ENCODE data around the gene CIB4.

Gene CIB4

DNA sequence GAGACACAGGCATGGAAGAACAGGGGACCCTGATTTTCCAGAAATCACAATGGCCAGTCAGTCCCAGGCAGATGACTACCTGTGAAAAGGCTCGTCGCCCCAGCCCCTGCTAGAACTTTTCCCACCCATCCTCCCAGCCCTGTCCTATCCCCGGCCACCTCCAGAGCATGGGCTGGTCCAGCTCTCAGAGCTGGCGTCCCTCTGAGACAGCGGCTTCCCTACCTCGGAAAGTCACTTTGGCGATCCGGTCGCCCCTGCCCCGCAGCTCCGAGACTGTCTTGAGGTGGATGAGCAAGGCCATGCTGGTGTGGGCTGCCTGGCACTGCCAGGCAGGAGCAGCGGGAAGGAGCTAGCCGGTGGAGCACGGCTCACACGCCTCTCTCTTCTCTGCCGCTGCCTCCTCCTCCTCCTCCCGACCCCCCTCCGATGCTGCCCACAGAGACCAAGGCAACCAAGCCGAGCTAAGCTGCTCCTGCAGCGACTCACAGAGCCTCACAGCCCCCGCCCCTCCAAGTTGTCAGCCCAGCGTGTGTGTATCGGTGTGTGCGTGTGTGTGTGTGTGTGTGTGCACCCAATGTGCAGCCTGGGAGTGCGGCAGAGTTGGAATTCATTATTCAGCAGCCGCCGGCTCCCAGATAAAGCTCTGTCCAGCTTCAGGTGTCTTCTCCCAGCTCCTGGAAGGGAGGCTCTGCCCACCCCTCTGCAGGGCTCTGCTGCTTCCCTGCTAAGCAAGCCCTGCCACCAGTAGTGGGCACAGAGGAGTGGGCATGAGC lies 82.7 kb downstream of the CIB4 start:
- in situ Hi-C loops (cut with HindIII; ENCODE audit: low sequenced_read_pairs): no loop called here

DNA sequence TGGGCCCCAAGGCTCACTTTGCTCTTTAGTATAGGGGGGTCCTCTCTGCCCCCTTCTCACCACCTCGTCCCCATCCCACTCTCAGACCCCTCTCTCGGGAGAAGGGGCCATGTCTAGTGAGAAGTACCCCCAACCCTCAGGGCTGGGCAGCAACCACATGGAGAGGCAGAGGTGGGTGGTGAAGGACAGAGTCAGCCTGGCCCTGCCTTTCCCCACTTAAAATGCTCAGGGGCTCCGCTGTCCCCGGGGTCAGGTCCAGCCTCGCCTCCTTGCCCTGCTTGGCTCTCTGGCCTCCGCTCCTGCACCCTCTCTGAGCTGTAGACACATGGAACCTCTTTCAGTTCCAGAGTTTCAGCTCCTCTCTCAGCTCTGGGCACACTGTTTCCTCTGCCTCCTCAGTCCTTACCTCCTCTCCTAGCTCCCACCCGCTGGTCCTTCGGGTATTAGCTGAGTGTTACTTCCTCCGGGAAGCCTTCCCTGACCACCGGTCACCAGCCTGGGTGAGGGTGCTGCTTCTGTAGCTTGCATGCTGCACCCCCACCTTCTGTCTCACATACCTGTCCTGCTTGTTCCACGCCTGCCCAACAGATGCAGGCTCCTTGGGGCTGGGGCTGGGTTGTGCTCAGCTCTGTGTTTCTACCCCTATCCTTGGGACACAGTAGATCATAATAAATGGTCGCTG lies 83.8 kb downstream of the CIB4 start:
- in situ Hi-C loops (cut with HindIII; ENCODE audit: low sequenced_read_pairs): no loop called here

DNA sequence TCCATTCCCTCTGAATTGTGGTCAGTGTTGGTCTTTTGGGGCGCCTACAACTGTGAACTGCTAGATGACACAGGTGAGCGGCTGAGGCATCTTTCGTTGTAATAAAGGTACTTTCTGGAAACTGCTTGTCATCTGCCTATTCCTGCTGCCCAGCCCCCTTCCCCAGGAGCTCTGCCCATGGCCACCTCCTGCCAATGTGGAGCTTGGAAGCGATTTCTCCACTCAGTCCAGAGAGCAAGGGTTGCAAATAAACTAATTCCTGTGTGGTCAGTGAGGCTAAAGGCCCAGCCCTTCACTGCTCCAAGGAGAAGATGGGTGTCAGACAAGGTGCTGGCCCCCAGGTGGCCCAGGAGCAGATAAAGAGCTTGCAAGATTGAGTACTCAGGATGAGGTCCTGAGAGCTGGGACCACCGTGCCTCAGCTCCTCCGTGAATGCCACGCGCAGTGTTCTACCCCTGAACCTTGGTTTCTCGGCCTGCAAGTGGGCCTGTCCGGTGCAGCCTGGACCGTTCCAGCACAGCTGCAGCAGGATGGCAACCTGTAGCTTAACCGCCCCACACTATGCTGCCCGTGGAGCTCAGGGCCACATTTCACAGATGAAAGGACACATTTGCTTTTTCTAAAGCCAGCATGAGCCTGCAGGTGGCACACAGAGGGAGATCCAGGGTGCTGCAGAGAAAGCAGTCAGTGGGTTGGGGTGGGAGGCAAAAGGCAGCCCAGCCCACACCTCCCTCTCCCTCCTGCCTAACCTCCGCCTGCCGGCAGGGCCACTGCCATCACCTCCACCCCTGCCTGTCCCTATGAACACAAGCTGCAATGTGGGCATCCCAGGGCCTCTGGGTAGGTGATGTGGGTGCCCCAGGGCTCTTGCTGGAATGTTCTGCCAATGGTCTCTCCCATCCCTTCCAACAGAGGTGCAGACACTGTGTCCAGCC lies 84.6 kb downstream of the CIB4 start:
- in situ Hi-C loops (cut with HindIII; ENCODE audit: low sequenced_read_pairs): no loop called here

DNA sequence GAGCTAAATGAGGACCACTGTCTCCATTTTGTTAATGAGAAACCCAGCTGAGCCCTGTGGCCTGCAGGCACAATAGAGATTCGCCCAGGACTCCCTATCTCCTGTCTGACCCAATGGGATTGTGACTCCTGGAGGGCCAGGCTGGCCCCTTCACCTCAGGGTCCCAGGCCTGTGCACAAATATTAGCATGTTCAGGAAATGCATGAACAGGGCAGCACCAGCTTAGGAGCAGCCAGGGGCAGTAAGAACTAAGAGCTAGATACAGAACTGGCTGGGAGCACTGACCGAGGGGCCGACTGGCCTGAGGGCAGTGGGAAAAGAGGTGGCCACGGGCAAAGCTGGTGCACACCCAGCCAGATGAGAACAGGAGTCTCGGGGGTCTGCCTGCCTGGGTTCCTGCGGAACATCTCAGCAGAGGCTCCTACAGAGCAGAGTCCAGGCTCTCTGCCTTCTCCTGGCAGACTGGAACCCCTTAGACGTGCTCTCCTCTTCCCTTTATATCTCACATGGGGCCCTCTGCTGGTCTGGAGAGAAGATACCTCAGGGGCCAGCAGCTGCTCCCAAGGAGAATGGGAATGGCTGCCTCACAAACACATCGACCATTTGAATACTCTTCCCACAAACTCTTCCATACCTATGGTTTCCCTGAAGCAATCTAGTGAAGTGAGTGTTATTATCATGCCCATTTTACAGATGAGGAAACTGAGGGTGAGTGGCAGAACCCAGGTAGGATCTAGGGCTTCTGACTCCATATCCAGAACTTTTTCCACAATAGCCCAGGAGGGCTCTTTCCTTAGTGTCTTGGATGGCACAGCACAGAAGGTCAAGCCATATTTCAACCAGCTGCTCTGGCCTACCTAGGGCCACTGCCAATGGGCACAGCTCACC lies 85.7 kb downstream of the CIB4 start:
- in situ Hi-C loops (cut with HindIII; ENCODE audit: low sequenced_read_pairs): no loop called here

DNA sequence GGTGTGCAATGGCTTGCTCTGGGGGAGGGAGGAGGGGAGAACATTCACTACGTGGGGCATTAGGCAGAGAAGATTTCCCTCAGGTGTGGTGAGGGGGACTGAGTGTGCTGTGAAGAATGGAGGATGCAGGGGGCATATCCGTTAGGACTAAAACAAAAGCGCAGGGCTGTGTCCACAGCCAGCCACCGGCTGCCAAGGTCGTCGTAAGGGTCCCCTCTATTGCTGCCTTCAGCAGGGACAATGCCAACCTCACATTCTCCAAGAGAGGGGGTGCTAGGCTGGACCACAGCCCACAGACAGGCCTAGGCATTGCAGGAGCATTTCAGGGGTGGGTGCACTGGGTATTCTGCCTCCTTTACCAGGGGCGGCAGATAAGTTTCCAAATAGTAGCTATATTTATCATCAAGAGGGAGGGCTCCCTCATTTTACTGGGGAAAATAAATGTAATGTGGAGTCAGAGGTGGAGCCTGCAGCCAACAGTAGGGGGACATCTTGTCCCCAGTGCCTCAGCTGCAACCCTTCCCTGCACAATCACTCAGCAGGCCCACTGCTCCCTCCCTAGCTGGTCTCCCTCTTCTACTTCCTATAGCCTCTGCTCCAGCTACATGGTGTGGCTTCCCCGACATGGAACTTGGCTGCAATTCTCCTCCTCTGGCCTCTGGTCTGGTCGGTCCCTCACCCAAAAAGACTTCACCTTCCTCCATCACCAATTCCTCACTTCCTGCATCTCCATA lies 88.4 kb downstream of the CIB4 start:
- in situ Hi-C loops (cut with HindIII; ENCODE audit: low sequenced_read_pairs): no loop called here

DNA sequence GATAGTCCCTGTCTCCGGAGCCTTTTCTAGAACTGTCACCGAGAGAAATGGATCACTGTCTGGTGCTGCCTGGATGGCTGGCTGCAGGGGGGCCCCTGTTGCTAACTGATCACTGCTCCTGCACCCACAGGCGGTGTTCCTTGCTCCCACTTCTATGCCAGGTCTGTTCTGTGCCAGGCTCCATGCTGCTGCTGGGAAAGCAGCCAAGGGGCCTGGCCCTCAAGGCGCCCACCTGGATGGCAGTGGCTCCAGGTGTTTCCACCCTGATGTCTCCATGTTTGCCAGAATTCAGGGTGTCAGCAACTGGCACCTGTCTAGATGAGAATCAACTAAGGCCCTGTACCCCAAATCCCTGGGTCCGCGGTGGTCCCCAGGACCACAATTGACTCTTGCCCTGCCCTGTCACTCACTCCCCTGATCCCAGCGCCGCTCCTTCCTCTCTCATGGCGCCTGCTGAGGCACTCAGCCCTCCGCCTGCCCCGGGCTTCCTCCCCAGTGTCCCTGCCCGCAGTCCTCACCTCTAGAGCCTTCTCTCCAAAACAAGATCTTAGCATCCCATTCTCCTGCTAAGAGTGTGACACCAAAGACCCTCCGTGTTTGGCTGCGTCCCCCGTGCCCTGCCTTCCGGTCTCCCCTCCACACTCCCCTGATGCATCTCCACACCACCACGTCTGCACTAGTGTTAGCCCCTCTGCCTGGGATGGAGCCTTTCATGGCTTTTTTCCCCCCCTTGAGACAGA lies 90.7 kb downstream of the CIB4 start:
- in situ Hi-C loops (cut with HindIII; ENCODE audit: low sequenced_read_pairs): no loop called here

DNA sequence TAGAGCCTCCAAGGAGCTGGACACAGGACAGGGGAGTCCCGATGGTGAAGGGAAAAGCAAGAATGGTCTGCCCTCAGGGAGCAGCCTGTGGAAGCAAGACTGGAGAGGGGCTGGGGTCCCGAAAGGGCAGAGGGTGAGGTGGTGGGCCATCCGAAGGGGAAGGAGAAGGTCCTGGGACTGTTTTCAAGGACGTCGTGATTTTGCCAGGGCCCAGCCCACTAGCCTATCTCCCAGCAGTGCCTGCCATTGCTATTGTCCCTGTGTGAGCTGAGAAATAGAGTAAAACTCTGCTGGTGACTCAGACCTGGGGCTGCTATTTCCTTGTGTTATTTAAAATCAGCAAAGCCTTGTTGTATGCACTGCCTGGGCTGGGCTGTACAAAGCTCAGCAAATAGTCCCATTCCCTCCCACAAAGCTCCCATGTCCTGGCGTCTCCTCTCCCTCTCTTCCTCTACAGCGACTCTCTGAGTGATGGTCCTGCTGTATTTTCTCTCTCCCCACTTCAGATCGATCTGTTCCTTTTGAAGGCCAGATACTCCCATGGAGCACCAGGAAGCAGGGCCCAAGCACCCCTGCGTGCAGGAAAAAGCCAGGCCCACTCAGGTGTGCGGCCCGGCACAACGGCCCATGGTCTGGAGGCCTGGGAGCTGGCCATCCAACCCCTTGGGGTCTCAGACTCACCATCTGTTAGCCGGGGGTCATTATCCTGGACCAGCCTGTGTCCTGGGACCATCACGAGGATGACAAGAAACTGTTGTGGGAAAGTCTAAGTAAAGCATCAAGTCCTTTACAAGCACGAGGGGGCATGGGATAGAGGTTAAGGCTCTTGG lies 98.3 kb downstream of the CIB4 start:
- in situ Hi-C loops (cut with HindIII; ENCODE audit: low sequenced_read_pairs): no loop called here

DNA sequence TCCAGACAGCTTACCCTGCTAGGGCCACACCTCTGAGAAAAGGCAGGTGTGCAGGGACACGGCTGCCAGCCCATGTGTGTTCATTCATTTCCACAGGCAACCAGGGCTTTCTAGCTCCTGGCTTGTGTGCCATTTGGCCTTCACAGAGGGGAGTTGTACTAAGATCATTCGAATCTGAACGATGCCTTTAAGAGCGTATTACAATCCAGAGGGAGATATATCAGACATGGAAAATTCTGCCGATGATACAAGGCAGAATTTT lies 99.0 kb downstream of the CIB4 start:
- in situ Hi-C loops (cut with HindIII; ENCODE audit: low sequenced_read_pairs): no loop called here

DNA sequence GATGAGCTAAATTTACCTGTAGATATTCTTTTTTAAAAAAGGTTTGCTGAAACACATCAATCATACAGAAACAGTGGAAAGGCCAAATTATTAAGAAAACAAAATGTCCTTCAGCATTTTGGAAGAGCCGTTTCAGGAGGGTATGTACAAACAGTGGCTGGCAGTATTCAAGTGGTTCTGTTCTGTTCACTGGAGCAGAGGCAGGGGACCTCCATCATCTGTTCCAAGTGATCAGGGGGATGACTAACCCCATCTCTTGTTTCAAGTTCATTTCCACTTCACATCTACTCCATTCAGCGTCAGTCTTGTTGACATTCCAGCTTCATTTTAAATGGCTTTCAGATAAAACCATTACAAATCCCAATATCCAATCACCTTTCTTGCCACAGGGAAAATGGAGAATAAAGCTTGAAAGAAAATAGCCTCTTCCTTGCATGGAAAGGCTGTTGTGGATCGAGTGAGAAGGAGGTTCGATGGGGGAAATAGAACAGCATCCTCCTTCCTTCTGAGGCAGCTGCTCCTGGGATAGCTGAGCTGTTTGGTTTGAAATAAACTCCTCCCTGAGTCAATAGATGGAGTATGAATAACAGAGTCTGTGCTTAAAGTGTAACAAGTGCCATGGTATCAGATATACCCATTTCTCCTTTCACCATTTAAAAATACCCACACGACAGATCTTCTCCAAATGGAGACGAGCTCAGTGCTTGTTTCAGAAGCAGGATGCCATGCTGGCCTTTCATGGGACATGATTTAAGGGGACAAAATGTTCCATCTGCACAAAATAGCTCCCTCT lies 99.6 kb downstream of the CIB4 start:
- in situ Hi-C loops (cut with HindIII; ENCODE audit: low sequenced_read_pairs): no loop called here

DNA sequence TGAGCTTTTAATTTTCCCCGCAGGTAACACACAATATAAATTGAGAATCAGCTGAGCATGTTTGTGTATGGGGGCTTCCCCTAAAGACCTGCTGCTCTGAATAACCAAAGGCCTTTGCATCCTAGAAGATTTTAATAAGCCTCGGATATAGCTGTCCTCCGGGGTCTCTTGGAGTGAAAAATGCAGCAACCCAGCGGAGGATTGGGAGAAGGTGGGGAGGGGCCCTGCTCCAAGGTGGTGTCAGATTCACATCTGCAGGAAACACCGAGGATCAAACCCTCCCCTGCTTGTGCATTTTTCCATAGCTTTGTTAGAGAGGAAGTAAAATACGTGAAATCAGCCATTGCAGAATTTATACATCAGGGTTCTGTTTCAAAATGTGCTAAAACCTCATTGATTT lies 100.2 kb downstream of the CIB4 start:
- in situ Hi-C loops (cut with HindIII; ENCODE audit: low sequenced_read_pairs): no loop called here

DNA sequence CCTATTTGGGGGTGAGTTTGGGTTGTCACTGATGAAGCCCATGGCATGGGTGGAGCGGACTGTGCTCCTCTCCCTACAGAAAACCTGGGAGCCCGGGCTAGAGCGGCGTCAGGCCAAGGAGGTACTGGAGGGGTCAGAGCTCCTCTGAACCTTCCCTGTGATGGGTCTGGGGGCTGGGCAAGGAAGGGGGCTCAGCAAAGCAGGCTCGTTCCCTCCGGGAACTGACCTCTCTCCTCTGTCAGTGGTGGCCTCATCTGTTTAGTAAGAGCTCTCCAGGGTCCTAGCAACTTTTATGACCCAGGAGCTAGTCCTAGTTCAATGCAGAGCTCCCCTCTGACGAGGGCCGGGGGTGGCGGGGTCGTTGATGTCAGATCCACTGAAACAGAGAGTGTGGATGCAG lies 100.9 kb downstream of the CIB4 start:
- in situ Hi-C loops (cut with HindIII; ENCODE audit: low sequenced_read_pairs): no loop called here

DNA sequence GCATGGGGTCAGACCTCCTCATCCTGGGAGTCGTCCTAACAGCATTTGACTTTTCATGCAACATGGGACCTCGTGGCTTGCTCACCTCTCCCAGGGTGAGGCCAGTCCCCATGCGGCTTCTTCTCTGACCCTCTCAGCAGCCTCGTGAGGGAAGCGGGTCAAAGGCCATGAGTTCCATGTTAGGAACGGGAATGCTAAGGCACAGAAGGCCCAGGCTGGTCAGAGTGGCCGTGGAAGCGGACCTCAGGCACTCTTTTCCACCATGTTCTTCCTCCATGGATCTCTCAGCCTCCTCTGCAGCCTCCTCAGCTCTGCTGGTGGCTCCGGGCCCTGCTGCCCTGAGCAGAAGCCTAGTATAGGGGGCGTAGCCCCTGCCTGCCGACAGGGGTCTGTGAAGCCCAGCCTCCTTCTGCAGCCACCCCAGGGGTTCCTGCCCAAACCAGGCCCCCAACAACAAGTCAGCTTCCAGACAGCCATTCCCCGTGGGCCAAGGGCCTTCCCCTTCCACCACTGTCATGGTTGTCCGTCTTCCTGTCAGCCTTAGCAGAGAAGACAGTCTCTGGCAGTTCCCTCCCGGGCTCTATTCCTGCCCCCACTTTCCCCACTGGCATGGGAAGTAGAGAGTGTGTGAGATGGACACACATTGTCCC lies 103.2 kb downstream of the CIB4 start:
- in situ Hi-C loops (cut with HindIII; ENCODE audit: low sequenced_read_pairs): no loop called here

DNA sequence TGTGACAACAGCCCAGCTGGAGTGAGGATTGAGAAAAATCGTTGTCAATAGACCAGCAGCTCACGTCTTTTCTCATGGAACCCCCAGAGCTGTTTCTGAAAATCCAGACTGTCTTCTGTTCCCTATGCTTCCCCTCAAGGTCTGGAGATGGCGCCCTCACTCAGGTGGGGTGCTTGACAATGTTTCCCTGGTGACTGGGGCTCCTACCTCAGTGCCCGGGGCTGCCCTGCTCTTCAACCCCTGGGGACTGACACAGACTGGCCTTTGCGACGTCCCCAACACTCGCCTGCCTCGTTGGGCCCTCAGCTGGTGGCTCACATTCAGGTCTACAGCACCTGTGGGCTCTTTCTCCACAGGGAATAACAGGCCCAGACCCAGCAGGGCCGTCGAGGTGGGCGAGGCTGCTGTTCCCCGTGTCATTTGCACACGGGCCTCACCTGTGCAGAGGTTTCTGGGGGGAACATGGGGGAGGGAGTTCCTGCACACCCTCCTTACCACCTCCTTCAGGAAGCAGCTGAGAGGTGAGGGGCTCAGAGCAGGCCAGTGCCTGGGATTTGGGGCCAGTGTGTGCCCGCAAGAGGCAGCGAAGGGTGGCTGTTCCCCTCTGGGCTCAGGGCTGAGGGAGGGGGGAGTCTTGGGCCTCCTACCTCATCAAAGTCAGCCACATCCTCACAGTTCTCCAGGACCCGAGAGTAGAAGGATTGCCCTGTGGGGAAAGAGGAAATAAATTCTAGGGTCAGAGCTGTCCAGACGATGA lies 103.9 kb downstream of the CIB4 start:
- in situ Hi-C loops (cut with HindIII; ENCODE audit: low sequenced_read_pairs): no loop called here

DNA sequence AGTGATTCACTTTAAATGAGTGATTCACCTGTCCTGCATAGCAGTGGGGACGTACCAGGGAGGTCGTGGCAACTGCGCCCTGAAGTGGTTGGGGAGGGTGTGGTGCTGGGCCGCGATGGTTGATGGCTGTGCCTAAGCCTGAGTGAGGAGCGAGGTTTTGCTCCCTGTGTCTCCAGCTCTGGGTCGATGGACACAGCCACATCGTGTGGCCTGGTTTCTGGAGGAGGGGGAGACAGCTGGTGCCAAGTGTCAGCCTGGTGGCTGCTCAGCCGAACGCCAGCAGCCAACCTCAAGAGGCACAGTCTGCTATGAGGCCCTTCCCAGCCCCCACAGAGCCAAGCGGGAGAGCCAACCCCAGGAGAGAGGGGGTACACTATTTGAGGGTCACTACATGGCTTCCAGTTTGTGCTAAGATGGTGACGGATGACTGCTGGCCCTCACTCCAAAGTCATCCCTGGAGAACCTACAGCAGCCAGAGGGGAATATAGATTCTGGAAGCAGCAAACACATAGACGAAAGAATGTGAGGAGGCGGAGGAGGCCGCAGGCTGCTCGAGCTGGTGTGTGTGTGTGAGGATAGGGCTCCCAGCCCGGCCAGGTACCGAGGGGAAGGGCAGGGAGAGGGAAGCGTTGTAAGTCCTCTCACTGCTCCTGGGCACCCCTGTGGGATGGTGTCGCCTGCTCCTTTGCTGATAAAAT lies 104.6 kb downstream of the CIB4 start:
- in situ Hi-C loops (cut with HindIII; ENCODE audit: low sequenced_read_pairs): no loop called here

DNA sequence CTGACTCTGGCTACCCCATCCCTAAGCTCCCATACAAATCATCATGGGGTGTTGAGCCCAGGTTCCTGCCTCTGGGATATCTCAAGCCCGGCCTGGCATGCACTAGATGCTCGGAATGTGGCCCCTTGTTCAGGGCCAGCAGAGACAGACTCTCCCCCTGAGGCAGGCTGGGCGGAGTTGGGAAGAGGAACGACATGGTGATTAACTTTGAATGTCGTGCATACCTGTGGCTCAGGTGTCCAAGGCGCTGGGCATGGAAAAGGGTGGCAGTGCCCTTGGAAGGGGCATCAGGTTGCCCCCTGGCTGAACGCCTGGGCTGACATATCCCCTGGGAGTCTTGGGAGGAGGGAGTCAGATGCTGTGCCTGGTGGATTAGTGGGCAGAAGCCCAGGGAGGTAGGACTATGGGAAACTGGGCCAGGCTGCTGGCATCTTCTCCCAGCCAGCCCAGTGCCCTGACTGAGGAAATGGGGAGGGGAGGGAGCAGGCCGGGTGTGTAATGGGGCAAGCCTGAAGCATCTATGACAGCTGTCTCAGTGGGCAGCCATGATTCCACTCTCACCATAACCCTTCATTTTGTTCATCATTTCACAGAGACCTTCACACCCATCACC lies 105.4 kb downstream of the CIB4 start:
- in situ Hi-C loops (cut with HindIII; ENCODE audit: low sequenced_read_pairs): no loop called here

All from DLD1 (cell line).